ENCODE measurements around the gene PRR35. TPM values are rescaled to one million over a fixed set of nuclear protein-coding genes. Genes with fewer than 3 reads are reported as not detected.
A peak's percentile ranks its signal among the peaks of the same experiment; 100 is the strongest.

PRR35 gene
- total RNA-seq, 1 donor from 2014 or later: not detected

DNA sequence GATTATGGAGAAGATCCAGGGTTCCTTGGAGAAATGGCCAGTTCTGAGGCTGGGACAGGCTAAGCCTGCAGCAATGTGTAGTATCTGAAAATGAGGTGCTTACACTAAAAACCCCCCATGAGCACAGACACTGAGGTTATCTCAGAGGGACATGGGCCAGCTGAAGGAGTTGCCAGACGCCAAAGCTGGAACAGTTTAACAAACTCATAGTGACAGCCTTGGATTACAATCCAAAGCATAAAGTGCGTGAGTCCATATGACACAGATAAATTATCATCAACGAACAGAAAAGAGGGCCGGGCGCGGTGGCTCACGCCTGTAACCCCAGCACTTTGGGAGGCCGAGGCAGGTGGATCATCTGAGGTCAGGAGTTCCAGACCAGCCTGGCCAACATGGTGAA is 43.9 kb upstream of the PRR35 start:
- DNase-seq: peak; percentile 14
- Histone ChIP-seq H3K27ac (no peak overlapping the region), H3K9me3 (no peaks in the 10 kb centered on the region), H3K27me3 (ENCODE audit: low read depth) (no peaks in the 10 kb centered on the region), H3K4me3 (no peak overlapping the region), H3K4me1 (no peaks in the 10 kb centered on the region), H3K36me3 (peaks cover 58% of the 10 kb centered on the region)
- intact Hi-C loops (cut with DNase I): no loop called here
- TF ChIP-seq, protein P1, sequence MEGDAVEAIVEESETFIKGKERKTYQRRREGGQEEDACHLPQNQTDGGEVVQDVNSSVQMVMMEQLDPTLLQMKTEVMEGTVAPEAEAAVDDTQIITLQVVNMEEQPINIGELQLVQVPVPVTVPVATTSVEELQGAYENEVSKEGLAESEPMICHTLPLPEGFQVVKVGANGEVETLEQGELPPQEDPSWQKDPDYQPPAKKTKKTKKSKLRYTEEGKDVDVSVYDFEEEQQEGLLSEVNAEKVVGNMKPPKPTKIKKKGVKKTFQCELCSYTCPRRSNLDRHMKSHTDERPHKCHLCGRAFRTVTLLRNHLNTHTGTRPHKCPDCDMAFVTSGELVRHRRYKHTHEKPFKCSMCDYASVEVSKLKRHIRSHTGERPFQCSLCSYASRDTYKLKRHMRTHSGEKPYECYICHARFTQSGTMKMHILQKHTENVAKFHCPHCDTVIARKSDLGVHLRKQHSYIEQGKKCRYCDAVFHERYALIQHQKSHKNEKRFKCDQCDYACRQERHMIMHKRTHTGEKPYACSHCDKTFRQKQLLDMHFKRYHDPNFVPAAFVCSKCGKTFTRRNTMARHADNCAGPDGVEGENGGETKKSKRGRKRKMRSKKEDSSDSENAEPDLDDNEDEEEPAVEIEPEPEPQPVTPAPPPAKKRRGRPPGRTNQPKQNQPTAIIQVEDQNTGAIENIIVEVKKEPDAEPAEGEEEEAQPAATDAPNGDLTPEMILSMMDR (IDR thresholded peaks at IDR 0.05): no peak
- ATAC-seq: no peak

DNA sequence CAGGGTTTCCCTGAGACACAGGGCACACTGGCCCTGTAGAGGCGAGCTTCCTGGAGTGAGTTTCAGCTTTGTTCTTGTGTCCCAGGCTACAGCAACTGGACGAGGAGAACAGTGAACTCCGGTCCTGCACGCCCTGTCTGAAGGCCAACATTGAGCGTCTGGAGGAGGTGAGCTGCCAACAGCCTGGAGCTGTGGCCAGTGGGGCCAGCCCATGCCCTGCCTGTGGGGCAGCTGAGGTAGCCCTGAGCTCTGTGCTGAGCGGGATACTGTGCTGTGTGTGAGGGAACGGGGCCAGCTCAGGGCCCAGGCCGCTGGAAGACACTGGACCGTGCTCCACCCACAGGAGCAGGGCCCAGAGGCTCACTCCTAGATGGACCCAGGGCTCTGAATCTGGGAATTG is 41.3 kb upstream of the PRR35 start:
- ATAC-seq (no peak), DNase-seq (peak; percentile 31)
- Histone ChIP-seq H3K4me3 (no peak overlapping the region), H3K27me3 (ENCODE audit: low read depth) (no peaks in the 10 kb centered on the region), H3K4me1 (no peaks in the 10 kb centered on the region), H3K36me3 (peaks cover 55% of the 10 kb centered on the region), H3K9me3 (no peaks in the 10 kb centered on the region), H3K27ac (no peak overlapping the region)
- TF ChIP-seq, protein P1 (IDR thresholded peaks at IDR 0.05): no peak
- intact Hi-C loops (cut with DNase I): no loop called here

DNA sequence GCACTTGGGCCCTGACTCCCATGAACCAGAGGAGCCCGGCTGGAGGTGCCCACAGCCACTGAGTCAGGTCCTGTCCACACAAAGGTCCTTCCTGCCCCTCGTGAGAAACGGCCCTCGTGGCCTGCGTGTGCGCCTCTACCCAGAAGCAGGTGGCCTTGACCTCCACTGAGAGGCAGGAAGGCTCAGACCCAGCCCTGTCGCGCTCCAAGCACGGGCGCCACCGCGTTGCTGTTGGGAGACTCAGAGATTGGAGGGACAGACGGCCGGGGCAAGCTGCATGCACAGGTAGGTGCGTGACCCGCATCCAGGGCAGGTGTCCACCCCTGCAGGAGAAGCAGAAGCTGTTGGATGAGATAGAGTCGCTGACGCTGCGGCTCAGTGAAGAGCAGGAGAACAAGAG is 40.8 kb upstream of the PRR35 start:
- Histone ChIP-seq H3K4me1 (no peaks in the 10 kb centered on the region), H3K4me3 (no peak overlapping the region), H3K27ac (no peak overlapping the region), H3K36me3 (peaks cover 55% of the 10 kb centered on the region), H3K9me3 (no peaks in the 10 kb centered on the region), H3K27me3 (ENCODE audit: low read depth) (no peaks in the 10 kb centered on the region)
- ATAC-seq (no peak), DNase-seq (no peak)
- TF ChIP-seq, protein P1 (IDR thresholded peaks at IDR 0.05): no peak
- intact Hi-C loops (cut with DNase I): no loop called here

DNA sequence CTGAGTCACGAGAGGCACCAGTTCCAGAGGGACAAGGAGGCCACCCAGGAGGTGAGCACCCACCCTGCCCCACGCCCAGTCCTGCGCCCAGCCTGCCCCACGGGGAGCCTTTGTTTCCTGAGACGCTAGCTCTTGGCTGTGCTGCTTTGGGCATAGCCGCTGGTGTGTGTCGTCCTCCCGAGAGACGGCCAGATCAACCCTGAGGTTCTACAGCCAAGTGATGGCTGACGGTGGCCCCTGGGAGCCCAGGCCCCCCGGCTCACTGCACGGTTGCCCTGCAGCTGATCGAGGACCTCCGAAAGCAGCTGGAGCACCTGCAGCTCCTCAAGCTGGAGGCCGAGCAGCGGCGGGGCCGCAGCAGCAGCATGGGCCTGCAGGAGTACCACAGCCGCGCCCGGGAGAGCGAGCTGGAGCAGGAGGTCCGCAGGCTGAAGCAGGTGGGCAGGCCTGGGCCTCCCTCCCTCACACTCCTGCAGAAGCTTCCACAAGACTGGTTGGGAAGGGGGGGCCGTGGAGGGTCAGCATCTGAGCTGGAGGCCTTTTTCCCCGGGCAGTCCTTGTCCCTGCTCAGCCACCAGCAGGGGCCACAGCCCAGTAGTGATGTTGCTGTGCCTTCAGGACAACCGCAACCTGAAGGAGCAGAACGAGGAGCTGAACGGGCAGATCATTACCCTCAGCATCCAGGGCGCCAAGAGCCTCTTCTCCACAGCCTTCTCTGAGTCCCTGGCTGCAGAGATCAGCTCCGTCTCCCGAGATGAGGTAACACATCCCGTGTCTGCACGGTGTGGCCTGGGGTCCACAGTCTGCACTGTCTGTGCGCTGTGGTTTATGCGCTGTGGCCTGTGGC is 40.1 kb upstream of the PRR35 start:
- H3K27me3 ChIP-seq (ENCODE audit: low read depth): no peaks in the 10 kb centered on the region
- no peak overlapping the region for H3K27ac ChIP-seq
- intact Hi-C loops (cut with DNase I): no loop called here
- peaks cover 6% of the 10 kb centered on the region for H3K4me1 ChIP-seq
- TF ChIP-seq, protein P1 (IDR thresholded peaks at IDR 0.05): no peak
- H3K9me3 ChIP-seq: no peaks in the 10 kb centered on the region
- ATAC-seq (no peak), DNase-seq (no peak)
- H3K36me3 ChIP-seq: peaks cover 49% of the 10 kb centered on the region
- no peak overlapping the region for H3K4me3 ChIP-seq

DNA sequence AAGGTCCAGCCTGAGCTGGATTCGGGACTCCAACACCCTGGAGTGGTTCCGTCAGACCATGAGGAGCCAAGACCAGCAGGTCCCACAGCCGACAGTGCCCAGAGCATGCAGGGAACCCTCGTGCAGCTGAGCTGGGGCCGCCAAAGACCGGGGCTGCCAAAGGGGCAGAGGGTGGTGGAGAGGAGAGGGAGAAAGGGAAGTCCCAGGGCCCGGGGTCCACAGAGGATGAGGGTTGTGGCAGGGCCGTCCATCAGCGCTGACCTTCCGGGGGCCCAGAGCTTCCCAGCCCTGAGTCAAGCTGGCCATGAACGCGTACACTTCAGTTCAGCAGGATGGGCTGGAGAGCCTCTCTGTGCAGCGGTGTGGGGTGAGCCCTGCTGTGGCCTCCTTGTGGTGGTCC is 39.3 kb upstream of the PRR35 start:
- DNase-seq (no peak), ATAC-seq (no peak)
- H3K27ac ChIP-seq: no peak overlapping the region
- no peaks in the 10 kb centered on the region for H3K27me3 ChIP-seq (ENCODE audit: low read depth)
- TF ChIP-seq, protein P1 (IDR thresholded peaks at IDR 0.05): no peak
- H3K36me3 ChIP-seq: peaks cover 43% of the 10 kb centered on the region
- H3K9me3 ChIP-seq: no peaks in the 10 kb centered on the region
- peaks cover 14% of the 10 kb centered on the region for H3K4me1 ChIP-seq
- H3K4me3 ChIP-seq: no peak overlapping the region
- intact Hi-C loops (cut with DNase I): no loop called here

All from lower lobe of right lung (tissue), 2 donors.